HepG2 (cell line): ENCODE measurements around the gene PSMB11. TPM values are rescaled to one million over a fixed set of nuclear protein-coding genes. Genes with fewer than 3 reads are reported as not detected.

Experiments
- KLF9 ChIP-seq: IDR thresholded peaks from 2 replicates; pipeline ENCODE4 v1.6.1; 2016; ENCODE audit warnings: low read depth
- MBNL3 ChIP-seq: fragments of 250-450 bp; sonication (Bioruptor Pico); conservative IDR thresholded peaks from 2 replicates; pipeline ENCODE4 v1.8.0; 2022; ENCODE audit warnings: mild to moderate bottlenecking, inconsistent platforms
- MTF1 ChIP-seq: sonication (generic); formaldehyde crosslinking; IDR thresholded peaks from 2 replicates; pipeline ENCODE4 v1.5.0; 2020; ENCODE audit warnings: missing genetic modification reagents
- SMARCC2 ChIP-seq: fragments of 450-650 bp; IDR thresholded peaks from 2 replicates; pipeline ENCODE4 v1.6.1; 2017; ENCODE audit warnings: antibody characterized with exemption, mild to moderate bottlenecking
- SP5 ChIP-seq: IDR thresholded peaks from 2 replicates; pipeline ENCODE4 v1.6.1; 2016; ENCODE audit warnings: low read depth, borderline replicate concordance
- SRSF1 ChIP-seq: fragments of 200-400 bp; formaldehyde crosslinking; optimal IDR thresholded peaks from 2 replicates; pipeline ENCODE3; 2017; ENCODE audit warnings: mild to moderate bottlenecking, low read depth, low read length, moderate library complexity
- ZC3H13 ChIP-seq: sonication (generic); formaldehyde crosslinking; IDR thresholded peaks from 2 replicates; pipeline ENCODE4 v1.8.1; 2023; ENCODE audit warnings: mild to moderate bottlenecking, missing genetic modification reagents, moderate library complexity
- ZFP90 ChIP-seq: sonication (generic); formaldehyde crosslinking; IDR thresholded peaks from 2 replicates; pipeline ENCODE4 v1.8.0; 2022; ENCODE audit warnings: missing genetic modification reagents, mild to moderate bottlenecking, inconsistent platforms, borderline replicate concordance
- ZMAT3 ChIP-seq: sonication (generic); formaldehyde crosslinking; conservative IDR thresholded peaks from 2 replicates; pipeline ENCODE4 v1.7.0; 2021; ENCODE audit warnings: missing genetic modification reagents
- ZNF33A ChIP-seq: sonication (generic); formaldehyde crosslinking; IDR thresholded peaks from 2 replicates; pipeline ENCODE4 v1.5.1; 2020; ENCODE audit warnings: missing genetic modification reagents, mild to moderate bottlenecking, moderate library complexity, borderline replicate concordance
- ZNF468 ChIP-seq: sonication (generic); formaldehyde crosslinking; IDR thresholded peaks from 2 replicates; pipeline ENCODE4 v1.8.0; 2022; ENCODE audit warnings: mild to moderate bottlenecking, moderate library complexity, missing genetic modification reagents
- ZNF484 ChIP-seq: sonication (generic); formaldehyde crosslinking; IDR thresholded peaks from 2 replicates; pipeline ENCODE4 v1.5.1; 2020; ENCODE audit warnings: mild to moderate bottlenecking, low read depth, missing genetic modification reagents, borderline replicate concordance
- ZNF816 ChIP-seq: sonication (generic); formaldehyde crosslinking; IDR thresholded peaks from 2 replicates; pipeline ENCODE4 v1.8.0; 2022; ENCODE audit warnings: missing genetic modification reagents, mild to moderate bottlenecking, borderline replicate concordance
- ZSCAN25 ChIP-seq: sonication (generic); formaldehyde crosslinking; IDR thresholded peaks from 2 replicates; pipeline ENCODE4 v1.8.0; 2022; ENCODE audit warnings: mild to moderate bottlenecking, missing genetic modification reagents
- polyA plus RNA-seq, 8 experiments: library from polyadenylated mRNA; depleted of rRNA in 3 of 8; stranded (reverse) in 7 of 8; unstranded in 1 of 8; fragments of >200 nt; fragmentation: Illumina TruSeq in 4 of 8; extraction: Trizol in 4 of 8; gene quantifications; 2 replicates each; pipeline versions ENCODE4 v1.2.1 to v1.2.3, GENCODE V29; 2011 to 2016; ENCODE audit warnings: low read depth in 4 of 8, missing spikeins in 1 of 8, mixed read lengths in 1 of 8; ENCODE audit not compliant: insufficient read depth in 1 of 8
- total RNA-seq, 5 experiments: library from RNA; depleted of rRNA; stranded (reverse); fragments of >200 nt; fragmentation: Illumina TruSeq; extraction: Trizol; gene quantifications; 2 replicates each; pipeline ENCODE4 v1.2.3, GENCODE V29; 2016; ENCODE audit warnings: low read depth in 1 of 5
- TF ChIP-seq, protein P1 (sequence below): IDR thresholded peaks from 2 replicates; pipeline ENCODE4 v1.6.1; 2016
- TF ChIP-seq, protein P2 (sequence below): sonication (generic); formaldehyde crosslinking; IDR thresholded peaks from 2 replicates; pipeline ENCODE4 v1.4.0; 2020; ENCODE audit warnings: missing genetic modification reagents, mild to moderate bottlenecking, borderline replicate concordance
- TF ChIP-seq, protein P3 (sequence below): sonication (generic); formaldehyde crosslinking; IDR thresholded peaks from 2 replicates; pipeline ENCODE4 v1.5.0; 2020; ENCODE audit warnings: mild to moderate bottlenecking, missing genetic modification reagents
- TF ChIP-seq, protein P4 (sequence below): sonication (generic); formaldehyde crosslinking; IDR thresholded peaks from 2 replicates; pipeline ENCODE4 v1.4.0; 2020; ENCODE audit warnings: missing genetic modification reagents

PSMB11 gene
- total and polyA plus RNA-seq, 2 of the 13 experiments (the other 11 are each of a cell fraction or from before 2014, with no cell fraction given): not detected

DNA sequence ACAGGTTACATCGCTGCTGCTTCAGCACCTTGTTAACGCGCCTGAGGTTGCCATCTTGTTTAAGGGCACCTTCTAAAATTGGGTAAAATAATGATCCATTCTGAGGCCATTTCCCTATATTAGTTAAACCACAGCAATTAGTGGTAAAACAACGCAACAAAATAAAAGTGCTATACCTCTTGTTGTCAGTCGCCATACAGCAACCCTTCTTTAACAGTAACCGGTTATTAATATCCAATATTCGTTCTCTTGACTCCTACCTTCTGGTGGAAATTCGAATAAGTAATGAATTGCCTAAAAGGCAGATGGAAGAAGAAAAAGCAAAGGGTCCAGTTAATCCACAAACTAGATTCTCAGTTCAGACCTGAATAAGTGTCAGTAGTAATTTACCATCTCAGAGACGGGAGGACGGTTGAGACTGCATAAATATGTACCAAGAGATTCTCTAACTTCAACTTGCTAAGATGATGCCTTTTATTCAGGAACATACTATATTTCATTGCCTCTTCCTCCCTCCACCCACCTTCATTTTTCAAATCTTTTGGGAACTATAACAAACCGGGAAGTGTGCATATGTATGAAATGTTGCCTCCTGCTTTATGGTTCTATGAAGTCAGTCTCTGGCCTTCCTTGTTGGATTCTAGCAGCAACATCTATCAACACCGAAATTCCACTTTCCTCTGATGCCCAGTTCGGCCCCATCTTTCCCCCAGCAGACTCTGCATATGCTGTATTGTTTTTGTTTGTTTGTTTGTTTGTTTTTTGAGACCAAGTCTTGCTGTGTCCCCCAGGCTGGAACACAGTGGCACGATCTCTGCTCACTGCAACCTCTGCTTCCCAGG lies 6.5 kb upstream of the PSMB11 start (continued):
- TF ChIP-seq, protein P1, sequence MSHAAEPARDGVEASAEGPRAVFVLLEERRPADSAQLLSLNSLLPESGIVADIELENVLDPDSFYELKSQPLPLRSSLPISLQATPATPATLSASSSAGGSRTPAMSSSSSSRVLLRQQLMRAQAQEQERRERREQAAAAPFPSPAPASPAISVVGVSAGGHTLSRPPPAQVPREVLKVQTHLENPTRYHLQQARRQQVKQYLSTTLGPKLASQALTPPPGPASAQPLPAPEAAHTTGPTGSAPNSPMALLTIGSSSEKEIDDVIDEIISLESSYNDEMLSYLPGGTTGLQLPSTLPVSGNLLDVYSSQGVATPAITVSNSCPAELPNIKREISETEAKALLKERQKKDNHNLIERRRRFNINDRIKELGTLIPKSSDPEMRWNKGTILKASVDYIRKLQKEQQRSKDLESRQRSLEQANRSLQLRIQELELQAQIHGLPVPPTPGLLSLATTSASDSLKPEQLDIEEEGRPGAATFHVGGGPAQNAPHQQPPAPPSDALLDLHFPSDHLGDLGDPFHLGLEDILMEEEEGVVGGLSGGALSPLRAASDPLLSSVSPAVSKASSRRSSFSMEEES (CRISPR knock-in tag): no peak
- TF ChIP-seq, protein P2, sequence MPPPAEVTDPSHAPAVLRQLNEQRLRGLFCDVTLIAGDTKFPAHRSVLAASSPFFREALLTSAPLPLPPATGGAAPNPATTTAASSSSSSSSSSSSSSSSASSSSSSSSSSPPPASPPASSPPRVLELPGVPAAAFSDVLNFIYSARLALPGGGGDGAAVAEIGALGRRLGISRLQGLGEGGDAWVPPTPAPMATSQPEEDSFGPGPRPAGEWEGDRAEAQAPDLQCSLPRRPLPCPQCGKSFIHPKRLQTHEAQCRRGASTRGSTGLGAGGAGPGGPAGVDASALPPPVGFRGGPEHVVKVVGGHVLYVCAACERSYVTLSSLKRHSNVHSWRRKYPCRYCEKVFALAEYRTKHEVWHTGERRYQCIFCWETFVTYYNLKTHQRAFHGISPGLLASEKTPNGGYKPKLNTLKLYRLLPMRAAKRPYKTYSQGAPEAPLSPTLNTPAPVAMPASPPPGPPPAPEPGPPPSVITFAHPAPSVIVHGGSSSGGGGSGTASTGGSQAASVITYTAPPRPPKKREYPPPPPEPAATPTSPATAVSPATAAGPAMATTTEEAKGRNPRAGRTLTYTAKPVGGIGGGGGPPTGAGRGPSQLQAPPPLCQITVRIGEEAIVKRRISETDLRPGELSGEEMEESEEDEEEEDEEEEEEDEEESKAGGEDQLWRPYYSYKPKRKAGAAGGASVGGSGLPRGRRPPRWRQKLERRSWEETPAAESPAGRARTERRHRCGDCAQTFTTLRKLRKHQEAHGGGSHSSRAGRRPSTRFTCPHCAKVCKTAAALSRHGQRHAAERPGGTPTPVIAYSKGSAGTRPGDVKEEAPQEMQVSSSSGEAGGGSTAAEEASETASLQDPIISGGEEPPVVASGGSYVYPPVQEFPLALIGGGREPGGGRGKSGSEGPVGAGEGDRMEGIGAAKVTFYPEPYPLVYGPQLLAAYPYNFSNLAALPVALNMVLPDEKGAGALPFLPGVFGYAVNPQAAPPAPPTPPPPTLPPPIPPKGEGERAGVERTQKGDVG (CRISPR knock-in tag): no peak
- TF ChIP-seq SRSF1 (no peak), ZNF484 (no peak), MTF1 (CRISPR knock-in tag) (no peak), ZFP90 (CRISPR knock-in tag) (no peak), ZNF468 (CRISPR knock-in tag) (no peak), ZMAT3 (CRISPR knock-in tag) (no peak; the same call in 1 of the 2 replicates), KLF9 (CRISPR knock-in tag) (peak; percentile 13; the same call in 1 of the 2 replicates), ZNF33A (CRISPR knock-in tag) (no peak), SMARCC2 (no peak), MBNL3 (CRISPR knock-in tag) (no peak), SP5 (CRISPR knock-in tag) (no peak), ZC3H13 (CRISPR knock-in tag) (no peak), ZNF816 (CRISPR knock-in tag) (no peak), ZSCAN25 (CRISPR knock-in tag) (peak; percentile 62)
- TF ChIP-seq, protein P3, sequence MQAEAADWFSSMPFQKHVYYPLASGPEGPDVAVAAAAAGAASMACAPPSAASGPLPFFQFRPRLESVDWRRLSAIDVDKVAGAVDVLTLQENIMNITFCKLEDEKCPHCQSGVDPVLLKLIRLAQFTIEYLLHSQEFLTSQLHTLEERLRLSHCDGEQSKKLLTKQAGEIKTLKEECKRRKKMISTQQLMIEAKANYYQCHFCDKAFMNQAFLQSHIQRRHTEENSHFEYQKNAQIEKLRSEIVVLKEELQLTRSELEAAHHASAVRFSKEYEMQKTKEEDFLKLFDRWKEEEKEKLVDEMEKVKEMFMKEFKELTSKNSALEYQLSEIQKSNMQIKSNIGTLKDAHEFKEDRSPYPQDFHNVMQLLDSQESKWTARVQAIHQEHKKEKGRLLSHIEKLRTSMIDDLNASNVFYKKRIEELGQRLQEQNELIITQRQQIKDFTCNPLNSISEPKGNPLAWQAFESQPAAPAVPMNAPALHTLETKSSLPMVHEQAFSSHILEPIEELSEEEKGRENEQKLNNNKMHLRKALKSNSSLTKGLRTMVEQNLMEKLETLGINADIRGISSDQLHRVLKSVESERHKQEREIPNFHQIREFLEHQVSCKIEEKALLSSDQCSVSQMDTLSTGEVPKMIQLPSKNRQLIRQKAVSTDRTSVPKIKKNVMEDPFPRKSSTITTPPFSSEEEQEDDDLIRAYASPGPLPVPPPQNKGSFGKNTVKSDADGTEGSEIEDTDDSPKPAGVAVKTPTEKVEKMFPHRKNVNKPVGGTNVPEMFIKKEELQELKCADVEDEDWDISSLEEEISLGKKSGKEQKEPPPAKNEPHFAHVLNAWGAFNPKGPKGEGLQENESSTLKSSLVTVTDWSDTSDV (CRISPR knock-in tag): no peak
- TF ChIP-seq, protein P4, sequence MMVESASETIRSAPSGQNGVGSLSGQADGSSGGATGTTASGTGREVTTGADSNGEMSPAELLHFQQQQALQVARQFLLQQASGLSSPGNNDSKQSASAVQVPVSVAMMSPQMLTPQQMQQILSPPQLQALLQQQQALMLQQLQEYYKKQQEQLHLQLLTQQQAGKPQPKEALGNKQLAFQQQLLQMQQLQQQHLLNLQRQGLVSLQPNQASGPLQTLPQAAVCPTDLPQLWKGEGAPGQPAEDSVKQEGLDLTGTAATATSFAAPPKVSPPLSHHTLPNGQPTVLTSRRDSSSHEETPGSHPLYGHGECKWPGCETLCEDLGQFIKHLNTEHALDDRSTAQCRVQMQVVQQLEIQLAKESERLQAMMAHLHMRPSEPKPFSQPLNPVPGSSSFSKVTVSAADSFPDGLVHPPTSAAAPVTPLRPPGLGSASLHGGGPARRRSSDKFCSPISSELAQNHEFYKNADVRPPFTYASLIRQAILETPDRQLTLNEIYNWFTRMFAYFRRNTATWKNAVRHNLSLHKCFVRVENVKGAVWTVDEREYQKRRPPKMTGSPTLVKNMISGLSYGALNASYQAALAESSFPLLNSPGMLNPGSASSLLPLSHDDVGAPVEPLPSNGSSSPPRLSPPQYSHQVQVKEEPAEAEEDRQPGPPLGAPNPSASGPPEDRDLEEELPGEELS: no peak
